Activated CD4-positive, CD25-positive, alpha-beta regulatory T cell treated with anti-CD3 and anti-CD28 coated beads, Interleukin-2, amount 50 U/mL, for 72 hours (primary cell): ENCODE measurements around the gene CCRL2.
"Not testable (repeated sequence)": the region's sequence is repeated elsewhere in the genome, so short reads cannot be mapped to it uniquely, and the experiment has no call there.

Source experiments
- DNase-seq: peaks from one replicate; pipeline ENCODE4 v3.0.0; 2021

The CCRL2 gene

DNA sequence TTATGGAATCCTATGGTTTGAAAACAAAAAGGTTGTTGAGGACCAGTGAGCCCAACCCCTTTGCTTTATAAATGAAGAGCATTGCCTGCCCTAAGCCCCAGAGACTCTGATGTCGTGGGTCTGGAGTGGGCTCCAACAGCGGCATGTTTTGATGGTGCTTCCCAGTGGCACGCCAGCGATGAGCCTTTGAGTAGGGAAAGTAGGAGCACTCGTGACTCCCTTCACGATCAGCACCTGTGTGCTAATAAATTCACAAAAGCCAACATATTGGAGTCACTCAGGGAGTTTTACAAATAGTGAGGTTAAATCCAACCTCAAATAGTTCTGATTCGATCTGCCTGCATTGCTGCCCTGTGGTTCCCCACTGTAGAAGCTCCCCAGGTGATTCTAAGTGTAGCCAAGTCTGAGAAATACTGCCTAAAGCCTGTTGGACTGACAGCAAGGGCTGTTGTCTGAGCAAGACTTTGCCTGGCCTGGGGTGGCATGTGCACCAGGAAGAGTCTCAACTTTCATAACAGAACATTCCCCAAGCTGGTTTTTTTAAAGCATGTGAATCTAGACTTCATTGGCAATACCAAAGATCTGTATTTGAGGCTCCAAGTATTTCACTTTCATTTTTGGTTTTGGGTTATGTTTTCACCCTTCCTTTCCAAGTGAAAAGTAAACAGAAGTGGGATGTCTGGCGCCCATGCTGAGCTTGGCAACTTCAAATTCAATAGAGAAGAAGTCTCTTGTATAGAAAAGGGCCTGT lies 26.4 kb upstream of the CCRL2 start:
- DNase-seq = no peak

DNA sequence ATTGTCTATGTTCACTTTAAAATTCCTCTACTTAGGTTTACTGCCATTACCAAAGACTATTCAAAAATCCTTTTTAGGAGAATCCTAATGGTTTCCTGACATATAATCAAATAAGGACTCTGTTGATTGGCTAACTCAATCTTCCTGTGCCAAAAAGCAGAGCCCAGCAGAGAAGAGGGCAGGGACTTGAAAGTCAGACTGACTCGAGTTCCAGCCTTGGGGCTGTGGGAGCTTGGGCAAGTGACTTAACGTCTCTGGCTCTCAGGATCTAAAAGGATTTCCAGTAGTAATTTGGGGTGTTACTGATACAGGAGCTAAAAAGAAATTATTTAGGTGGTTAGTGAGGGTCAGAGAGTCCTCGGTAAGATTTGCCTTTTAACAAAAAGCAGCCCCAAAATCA lies 25.4 kb upstream of the CCRL2 start:
- no peak for DNase-seq

DNA sequence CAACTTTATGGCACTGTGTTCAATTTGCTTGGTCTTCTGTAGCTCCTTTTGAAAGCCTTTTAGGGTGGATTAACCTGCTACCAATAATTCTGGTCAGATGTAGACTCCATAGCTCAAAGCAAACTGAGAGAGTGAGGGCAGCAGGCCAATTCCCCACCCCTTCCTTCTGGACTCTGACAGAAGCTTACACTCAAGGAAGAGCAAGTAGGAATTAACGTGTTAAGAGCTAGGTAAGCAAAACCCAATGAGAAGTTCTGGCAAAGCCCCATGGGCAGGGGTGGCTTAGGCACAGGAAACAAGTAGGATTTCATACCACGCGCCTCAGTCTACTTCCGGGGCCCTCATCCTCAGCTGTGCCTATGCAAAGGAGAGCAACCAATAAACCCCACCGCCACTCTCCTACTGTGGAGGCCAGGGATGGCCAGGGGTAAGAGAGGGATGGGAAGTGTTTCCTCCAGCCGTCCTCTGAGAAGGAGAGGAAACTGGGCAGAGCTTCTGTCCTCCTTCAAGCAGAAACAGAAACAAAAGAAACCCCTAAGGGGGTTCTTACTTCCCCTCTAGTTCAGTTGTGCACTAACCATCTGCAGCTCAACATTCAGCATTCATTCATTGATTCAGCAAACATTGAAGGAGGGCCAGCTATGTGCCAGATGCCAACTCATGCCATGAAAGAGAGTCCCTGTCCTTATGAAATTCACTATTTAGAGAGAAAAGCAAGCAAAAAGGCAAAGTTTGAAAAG lies 23.7 kb upstream of the CCRL2 start:
- DNase-seq = no peak

GRCh38 chr3:46383951-46384330 lies 23.1 kb upstream of the CCRL2 start:
- no peak for DNase-seq

GRCh38 chr3:46386205-46386604 lies 20.9 kb upstream of the CCRL2 start:
- DNase-seq = no peak

DNA sequence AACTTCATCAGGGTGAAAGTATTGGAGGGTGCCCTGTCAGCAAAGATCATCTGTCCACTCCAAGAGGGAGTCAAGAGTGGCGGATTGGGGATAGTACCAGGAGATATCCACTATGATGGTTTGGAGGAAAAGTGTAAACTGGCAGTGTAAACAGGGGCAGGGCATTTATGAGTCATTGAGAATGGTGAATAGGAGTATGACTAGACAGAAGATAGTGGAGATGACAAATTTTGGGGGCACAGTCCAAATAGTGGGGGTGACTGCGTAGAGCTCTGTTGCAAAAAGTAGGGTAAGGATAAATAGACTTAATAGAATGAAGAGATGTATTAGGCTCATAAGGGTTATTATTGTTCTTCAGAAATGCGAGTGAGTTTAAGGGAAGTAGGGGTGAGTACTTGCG lies 18.2 kb upstream of the CCRL2 start:
- not testable (repeated sequence) for DNase-seq

DNA sequence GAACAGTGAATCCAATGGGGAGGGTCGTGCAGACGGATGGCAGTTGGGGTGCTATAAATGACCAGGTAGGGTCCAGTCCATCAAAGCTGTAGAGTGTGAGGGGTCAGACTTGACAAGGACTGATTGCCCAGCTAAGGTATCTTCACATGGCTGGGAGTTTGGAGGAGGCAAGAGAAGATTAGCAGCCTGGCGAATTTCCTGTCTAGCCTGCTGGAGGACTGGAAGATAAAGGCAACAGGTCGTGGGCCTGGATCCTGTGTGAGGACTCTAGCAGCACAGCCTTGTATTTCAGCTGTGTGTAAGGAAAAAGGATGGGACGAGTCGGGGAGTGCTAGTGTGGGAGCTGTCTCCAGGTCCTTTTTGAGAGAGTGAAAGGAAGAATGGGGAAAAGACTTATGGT lies 17.8 kb upstream of the CCRL2 start:
- DNase-seq = no peak

GRCh38 chr3:46391526-46391925 lies 15.5 kb upstream of the CCRL2 start:
- DNase-seq = not testable (repeated sequence)

DNA sequence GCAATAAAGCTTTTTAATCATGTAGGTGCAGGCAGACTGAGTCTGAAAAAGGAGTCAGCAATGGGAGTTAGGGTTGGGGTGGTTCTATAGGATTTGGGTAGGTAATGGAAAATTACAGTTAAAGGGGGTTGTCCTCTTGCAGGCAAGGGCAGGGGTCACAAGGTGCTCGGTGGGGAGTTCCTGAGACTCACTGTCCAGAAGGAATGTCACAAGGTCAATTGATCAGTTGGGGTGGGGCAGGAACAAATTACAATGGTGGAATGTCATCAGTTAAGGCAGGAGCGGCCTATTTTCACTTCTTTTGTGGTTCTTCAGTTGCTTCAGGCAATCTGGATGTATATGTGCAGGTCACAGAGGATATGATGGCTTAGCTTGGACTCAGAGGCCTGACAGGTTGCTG lies 14.0 kb upstream of the CCRL2 start:
- DNase-seq = no peak

DNA sequence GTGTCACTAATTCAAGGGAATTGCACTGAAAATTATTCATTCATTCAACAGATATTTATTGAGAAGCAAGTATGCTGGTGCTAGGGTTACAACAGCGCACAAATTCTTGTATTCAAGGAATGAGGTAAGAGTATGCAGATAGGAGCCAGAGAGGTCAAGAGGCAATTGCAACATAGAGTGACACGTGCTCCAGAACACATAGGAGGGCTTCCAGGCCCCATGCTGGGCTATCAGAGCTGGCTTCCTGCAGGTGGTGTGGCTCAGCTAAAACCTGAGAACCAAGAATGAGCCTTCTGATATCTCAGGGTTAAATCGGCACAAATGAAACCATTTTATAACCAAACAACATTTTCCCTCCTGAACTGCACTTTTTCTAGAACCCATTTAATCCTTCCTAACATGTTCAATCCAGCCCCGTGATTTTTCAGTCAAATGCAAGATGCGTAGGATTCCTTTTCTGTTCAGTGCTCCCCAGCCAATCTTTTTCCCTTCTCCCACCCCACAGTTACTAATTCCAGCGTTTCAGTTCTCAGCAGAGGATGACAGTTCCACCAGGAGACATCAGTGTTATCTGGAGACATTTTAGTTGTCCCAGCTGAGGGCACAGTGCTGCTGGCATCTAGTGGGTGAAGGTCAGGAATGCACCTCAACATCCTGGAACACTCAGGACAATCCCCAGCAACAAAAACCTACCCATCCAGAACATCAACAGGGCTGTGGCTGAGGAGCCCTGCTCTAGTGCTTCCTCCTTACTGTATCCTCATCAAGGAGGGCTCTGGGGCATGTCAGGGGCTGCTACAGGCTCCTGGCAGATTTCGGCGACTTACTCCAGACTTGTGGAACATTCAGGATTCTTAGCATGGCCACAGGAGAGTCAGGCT lies 13.3 kb upstream of the CCRL2 start:
- DNase-seq = no peak

- DNase-seq = no peak
Measured at GRCh38 chr3:46395210-46395661, 11.8 kb upstream of the CCRL2 start.

DNA sequence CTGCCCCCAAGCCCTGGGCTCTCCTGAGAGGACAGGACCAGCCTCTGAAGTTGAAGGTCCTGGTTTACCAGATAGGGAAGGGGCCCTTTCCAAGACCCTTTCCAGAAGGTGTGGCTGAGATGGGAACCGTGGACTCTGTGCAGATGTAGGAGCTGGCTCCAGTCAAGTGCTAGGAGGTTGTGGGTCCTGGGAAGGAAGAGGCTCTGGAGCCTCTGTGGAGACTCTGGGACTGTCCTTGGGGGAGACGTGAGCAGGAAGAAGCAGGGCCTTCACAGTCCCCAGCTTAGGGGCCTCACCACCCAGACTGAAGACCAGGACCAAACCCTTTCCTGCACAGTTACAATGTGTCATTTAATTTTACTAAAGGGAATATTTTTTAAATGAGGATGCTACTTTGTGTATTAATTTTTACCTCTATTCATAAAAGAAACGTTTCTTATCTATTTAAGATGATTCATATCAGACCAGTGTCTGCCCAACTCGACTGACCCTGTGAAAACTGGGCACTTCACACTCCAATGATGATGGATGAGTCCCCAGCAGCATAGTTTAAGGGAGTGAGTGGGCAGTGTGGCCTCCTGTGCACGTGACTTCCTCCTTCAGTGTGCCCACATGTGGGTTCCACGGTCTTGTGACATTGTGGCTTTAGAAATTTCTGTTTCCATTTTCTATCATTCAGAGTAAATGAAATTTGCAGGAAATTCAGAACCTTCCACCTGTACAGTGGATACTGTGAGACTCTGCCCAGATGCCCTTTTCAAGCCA lies 11.1 kb upstream of the CCRL2 start:
- DNase-seq = no peak

DNA sequence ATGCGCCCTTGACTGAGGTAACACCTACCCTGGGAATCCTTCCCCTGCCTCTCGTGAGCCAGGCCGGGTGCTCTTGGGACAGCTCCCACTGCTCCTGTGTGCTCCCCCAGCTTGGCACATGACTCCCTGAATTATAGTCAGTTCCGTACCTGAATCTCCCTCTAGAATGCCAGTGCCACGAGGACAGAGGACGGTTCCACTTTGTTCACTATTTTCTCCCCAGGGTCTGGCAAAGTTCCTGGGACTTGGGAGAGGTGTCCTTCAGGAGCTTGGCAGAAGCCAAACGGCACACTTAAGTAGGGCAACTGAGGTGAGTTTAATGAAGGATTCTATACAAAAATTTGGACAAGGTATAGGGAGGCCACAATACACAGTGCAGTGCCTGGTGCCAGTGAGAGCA lies 9.9 kb upstream of the CCRL2 start:
- DNase-seq = no peak

GRCh38 chr3:46398186-46398955 lies 8.7 kb upstream of the CCRL2 start:
- no peak for DNase-seq

GRCh38 chr3:46399098-46399497 lies 8.0 kb upstream of the CCRL2 start:
- no peak for DNase-seq

DNA sequence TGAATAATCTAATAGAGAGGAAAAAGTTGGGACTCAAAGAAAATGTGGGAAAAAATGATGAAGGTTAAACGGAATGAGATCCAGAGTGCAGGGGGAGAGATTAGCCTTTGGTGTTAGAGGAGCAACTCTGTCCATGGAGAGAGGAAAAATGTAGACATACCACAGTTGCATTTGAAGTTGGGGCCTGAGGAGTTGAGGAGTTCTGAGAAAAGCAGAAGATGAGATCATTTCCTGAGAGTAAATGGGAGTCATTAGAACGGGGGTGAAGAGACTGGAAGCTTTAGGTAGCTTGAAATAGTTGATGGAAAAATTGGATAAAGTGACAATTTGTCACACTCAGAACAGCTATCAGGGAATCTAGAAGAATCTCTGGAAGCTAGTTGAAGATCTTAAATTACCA lies 7.5 kb upstream of the CCRL2 start:
- DNase-seq = no peak

DNA sequence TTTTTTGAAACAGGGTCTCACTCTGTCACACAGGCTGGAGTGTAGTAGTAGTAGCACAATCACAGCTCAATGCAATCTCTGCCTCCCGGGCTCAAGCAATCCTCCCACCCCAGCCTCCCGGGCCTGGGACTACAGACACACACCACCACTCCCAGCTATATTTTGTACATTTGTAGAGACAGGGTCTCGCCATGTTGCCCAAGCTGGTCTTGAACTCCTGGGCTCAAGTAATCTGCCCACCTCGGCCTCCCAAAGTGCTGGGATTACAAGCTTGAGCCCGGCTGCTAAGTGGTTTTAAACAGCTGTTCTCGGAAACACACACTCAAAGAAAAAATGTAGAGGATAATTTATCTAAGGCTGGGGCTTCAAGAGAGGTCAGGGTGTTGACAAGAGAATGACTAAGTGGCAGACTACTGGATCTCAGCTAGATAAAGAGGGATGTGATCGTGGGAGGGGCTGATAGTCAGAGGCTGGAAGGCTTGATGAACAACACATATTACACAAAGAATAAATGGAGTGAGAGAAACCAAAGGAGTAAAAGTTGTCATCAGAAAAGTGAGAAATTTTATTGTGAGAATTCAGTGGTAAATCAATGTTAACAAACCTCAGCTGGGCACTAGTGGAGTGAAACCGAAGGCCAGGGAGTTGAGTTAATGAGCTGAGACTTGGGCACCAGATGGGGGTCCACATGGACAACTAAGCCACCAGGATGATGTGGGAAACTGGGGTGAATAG lies 6.9 kb upstream of the CCRL2 start:
- no peak for DNase-seq

GRCh38 chr3:46400846-46401245 lies 6.2 kb upstream of the CCRL2 start:
- no peak for DNase-seq

DNA sequence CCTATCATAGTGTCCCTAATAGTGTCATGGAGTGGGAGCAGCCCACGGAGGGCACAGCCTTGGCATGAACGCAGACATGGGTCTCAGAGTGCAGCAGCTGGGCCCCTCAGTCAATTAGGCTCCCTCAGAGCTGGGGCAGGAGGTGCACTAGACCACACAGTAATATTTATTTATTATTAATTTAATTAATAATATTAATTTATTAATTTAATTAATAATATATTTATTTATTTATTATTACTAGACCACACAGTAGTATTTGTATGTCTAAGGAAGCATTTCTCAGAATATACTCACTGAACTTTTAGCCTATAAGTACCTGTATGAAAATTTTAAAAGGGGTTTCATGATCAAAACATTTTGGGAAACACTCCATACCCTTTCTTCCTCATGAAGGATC lies 5.5 kb upstream of the CCRL2 start:
- no peak for DNase-seq

- not testable (repeated sequence) for DNase-seq
Measured at GRCh38 chr3:46402902-46403301, 4.2 kb upstream of the CCRL2 start.

DNA sequence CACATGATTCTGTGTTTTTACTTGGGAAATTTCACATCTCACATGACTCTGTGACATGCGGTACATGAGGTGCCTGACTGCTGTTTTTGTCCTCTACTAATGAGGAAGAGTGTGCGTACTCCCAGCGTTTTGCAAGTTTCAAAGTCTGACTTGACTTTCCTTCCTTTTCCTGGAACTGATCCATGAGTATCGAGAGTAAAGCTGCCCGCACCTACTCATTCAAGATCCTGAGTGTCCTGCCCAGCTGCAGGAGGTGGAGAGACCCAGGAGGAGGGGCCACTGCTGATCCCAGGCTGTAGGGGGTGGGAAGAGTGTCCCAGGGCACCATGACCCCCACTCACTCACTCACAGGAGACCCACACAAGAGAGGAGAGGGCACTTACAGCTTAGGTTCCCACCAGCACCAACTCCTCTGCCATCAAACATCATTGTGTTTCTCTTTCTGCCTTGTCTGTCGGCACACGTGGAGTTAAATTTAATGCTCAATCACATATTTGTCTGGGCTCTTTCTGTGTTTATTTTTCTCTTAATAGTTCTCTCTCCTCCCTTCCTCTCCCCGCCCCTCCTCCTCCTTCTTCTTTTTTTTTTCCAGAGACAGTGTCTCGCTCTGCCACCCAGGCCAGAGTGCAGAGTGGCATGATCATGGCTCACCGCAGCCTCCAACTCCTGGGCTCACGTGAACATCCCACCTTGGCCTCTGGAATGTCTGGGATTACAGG lies 1.6 kb upstream of the CCRL2 start:
- no peak for DNase-seq
